H1 (cell line): ENCODE measurements around the gene TEX10. TPM values are rescaled to one million over a fixed set of nuclear protein-coding genes. Genes with fewer than 3 reads are reported as not detected.

Experiments used
- CTCF ChIA-PET: fragments of 300-600 bp; sonication (Branson Sonifier 250); formaldehyde crosslinking; loops from one replicate; lab custom pipeline; 2021; ENCODE audit not compliant: partially characterized antibody; lab: Charles Lee
- POLR2A ChIA-PET: fragments of 300-600 bp; sonication (Branson Sonifier 250); formaldehyde crosslinking; loops from one replicate; lab custom pipeline; 2021; ENCODE audit warnings: inconsistent platforms; ENCODE audit not compliant: partially characterized antibody; lab: Charles Lee
- DNase-seq, 2 experiments: peaks; one replicate each; pipeline versions ENCODE4 v3.0.0 to v3.0.0-alpha.2; 2010 to 2022; ENCODE audit warnings: low spot score in 2 of 2, low read depth in 1 of 2, mixed read lengths in 1 of 2
- FAIRE-seq: peaks from 2 replicates; lab custom pipeline; 2011; peaks lifted over from hg19 to GRCh38; lab: Jason Lieb, UNC
- H2AFZ ChIP-seq: 2 replicates; pipeline ENCODE4 v1.8.1; 2012; ENCODE audit warnings: low read length, inconsistent platforms
- H2AK5ac ChIP-seq: 2 replicates; pipeline ENCODE4 v1.6.1; 2013; ENCODE audit warnings: low read depth, low read length
- H2BK120ac ChIP-seq: replicated peaks from 2 replicates; pipeline ENCODE3; 2013; ENCODE audit warnings: low read depth, low read length, inconsistent platforms
- H2BK12ac ChIP-seq: 2 replicates; pipeline ENCODE4 v1.6.1; 2013; ENCODE audit warnings: low read depth, low read length
- H2BK15ac ChIP-seq: 2 replicates; pipeline ENCODE4 v1.6.1; 2013; ENCODE audit warnings: low read length
- H2BK20ac ChIP-seq: 2 replicates; pipeline ENCODE4 v1.6.1; 2013; ENCODE audit warnings: low read length
- H2BK5ac ChIP-seq: 2 replicates; pipeline ENCODE4 v1.6.1; 2013; ENCODE audit warnings: low read depth, low read length
- H3K14ac ChIP-seq: 2 replicates; pipeline ENCODE4 v1.6.1; 2013; ENCODE audit warnings: inconsistent platforms; ENCODE audit not compliant: insufficient read length
- H3K18ac ChIP-seq: 2 replicates; pipeline ENCODE4 v1.6.1; 2013; ENCODE audit warnings: low read length; ENCODE audit errors: extremely low read depth
- H3K23ac ChIP-seq: 2 replicates; pipeline ENCODE4 v1.6.1; 2013; ENCODE audit warnings: inconsistent platforms; ENCODE audit not compliant: insufficient read length
- H3K23me2 ChIP-seq: 2 replicates; pipeline ENCODE4 v1.6.1; 2013; ENCODE audit warnings: low read depth, low read length
- H3K27ac ChIP-seq: 2 replicates; pipeline ENCODE4 v1.6.1; 2011; ENCODE audit warnings: low read depth, low read length, inconsistent platforms
- H3K27me3 ChIP-seq, 4 experiments: replicated peaks in 1 of 4; 1 replicate in 1 of 4; 2 replicates in 3 of 4; pipeline versions ENCODE4 v1.6.1 to v1.8.1; 2011 to 2013; ENCODE audit warnings: low read length in 3 of 4, mild to moderate bottlenecking in 3 of 4, inconsistent platforms in 2 of 4, mixed read lengths in 2 of 4, moderate library complexity in 1 of 4; ENCODE audit not compliant: control insufficient read depth in 3 of 4, insufficient read depth in 3 of 4; ENCODE audit errors: extremely low read depth in 1 of 4
- H3K36me3 ChIP-seq, 4 experiments: 2 replicates each; pipeline versions ENCODE4 v1.6.1 to v1.8.1; 2011 to 2013; ENCODE audit warnings: mild to moderate bottlenecking in 4 of 4, low read length in 3 of 4, moderate library complexity in 2 of 4, control low read depth in 1 of 4, inconsistent platforms in 1 of 4; ENCODE audit not compliant: insufficient read depth in 4 of 4, control insufficient read depth in 2 of 4
- H3K4ac ChIP-seq: replicated peaks from 2 replicates; pipeline ENCODE3; 2013; ENCODE audit warnings: low read length, low read depth, mixed read lengths, inconsistent platforms; ENCODE audit not compliant: insufficient read length
- H3K4me1 ChIP-seq, 4 experiments: replicated peaks in 1 of 4; 1 replicate in 1 of 4; 2 replicates in 3 of 4; pipeline versions ENCODE4 v1.6.1 to v1.8.1; 2011 to 2013; ENCODE audit warnings: low read length in 3 of 4, inconsistent platforms in 2 of 4, mixed read lengths in 1 of 4; ENCODE audit not compliant: insufficient read depth in 4 of 4, control insufficient read depth in 3 of 4
- H3K4me2 ChIP-seq, 2 experiments: 2 replicates each; pipeline versions ENCODE4 v1.6.1 to v1.8.1; 2011 to 2013; ENCODE audit warnings: low read depth in 2 of 2, low read length in 2 of 2, control low read depth in 1 of 2, inconsistent platforms in 1 of 2, mild to moderate bottlenecking in 1 of 2; ENCODE audit not compliant: insufficient read depth in 1 of 2
- H3K4me3 ChIP-seq, 4 experiments: fragments of 200-600, 300-600 bp in 1 of 4; sonication (generic), shearing (Covaris generic), sonication (Bioruptor Twin) in 1 of 4; 2 replicates each; pipeline versions ENCODE4 v1.5.1 to v1.8.1; 2011 to 2016; ENCODE audit warnings: low read length in 4 of 4, low read depth in 3 of 4, control low read depth in 2 of 4, inconsistent platforms in 2 of 4, mild to moderate bottlenecking in 2 of 4, mixed read lengths in 1 of 4, moderate library complexity in 1 of 4; ENCODE audit not compliant: insufficient read depth in 2 of 4; ENCODE audit errors: extremely low read depth in 1 of 4
- H3K56ac ChIP-seq: replicated peaks from 2 replicates; pipeline ENCODE3; 2013; ENCODE audit warnings: low read depth, mild to moderate bottlenecking, mixed read lengths, low read length, inconsistent platforms; ENCODE audit not compliant: insufficient read length
- H3K79me1 ChIP-seq: 2 replicates; pipeline ENCODE4 v1.6.1; 2013; ENCODE audit warnings: low read depth, low read length, control low read depth
- H3K79me2 ChIP-seq, 2 experiments: 2 replicates each; pipeline versions ENCODE4 v1.6.1 to v1.8.1; 2012 to 2013; ENCODE audit warnings: low read length in 2 of 2, mild to moderate bottlenecking in 2 of 2, inconsistent platforms in 1 of 2; ENCODE audit not compliant: insufficient read depth in 2 of 2, control insufficient read depth in 1 of 2
- H3K9ac ChIP-seq, 4 experiments: replicated peaks in 1 of 4; 1 replicate in 1 of 4; 2 replicates in 3 of 4; pipeline versions ENCODE4 v1.6.1 to v1.8.1; 2011 to 2013; ENCODE audit warnings: low read depth in 3 of 4, low read length in 3 of 4, control low read depth in 2 of 4, mild to moderate bottlenecking in 2 of 4, moderate library complexity in 2 of 4, inconsistent platforms in 1 of 4; ENCODE audit errors: extremely low read depth in 1 of 4
- H3K9me3 ChIP-seq, 2 experiments: 2 replicates each; pipeline versions ENCODE4 v1.6.1 to v1.8.1; 2012 to 2013; ENCODE audit warnings: mild to moderate bottlenecking in 2 of 2, moderate library complexity in 2 of 2, control low read depth in 1 of 2, inconsistent platforms in 1 of 2, low read depth in 1 of 2, low read length in 1 of 2, mixed read lengths in 1 of 2; ENCODE audit not compliant: insufficient read depth in 2 of 2
- H4K20me1 ChIP-seq, 2 experiments: replicated peaks in 1 of 2; 2 replicates each; pipeline versions ENCODE3 to v1.8.1; 2011 to 2013; ENCODE audit warnings: inconsistent platforms in 2 of 2, low read length in 2 of 2, mild to moderate bottlenecking in 1 of 2; ENCODE audit not compliant: insufficient read depth in 2 of 2, control insufficient read depth in 1 of 2
- H4K5ac ChIP-seq: 2 replicates; pipeline ENCODE4 v1.6.1; 2013; ENCODE audit warnings: low read length, low read depth, mixed read lengths, inconsistent platforms; ENCODE audit not compliant: insufficient read length
- H4K8ac ChIP-seq: 2 replicates; pipeline ENCODE4 v1.8.0; 2013; ENCODE audit warnings: mild to moderate bottlenecking, moderate library complexity, low read length, inconsistent platforms; ENCODE audit not compliant: insufficient read depth; ENCODE audit errors: extremely low read depth
- H4K91ac ChIP-seq: replicated peaks from 2 replicates; pipeline ENCODE3; 2013; ENCODE audit warnings: low read length, mixed read lengths, inconsistent platforms; ENCODE audit not compliant: insufficient read length
- CBX5 ChIP-seq: fragments of 300-800, 300-1000 bp; sonication (generic); IDR thresholded peaks from 2 replicates; pipeline ENCODE4 v1.7.1; 2016; ENCODE audit warnings: antibody characterized with exemption, low read length, low read depth
- KDM1A ChIP-seq: fragments of 200-600, 300-600 bp; sonication (generic); IDR thresholded peaks from 2 replicates; pipeline ENCODE4 v1.7.1; 2016; ENCODE audit warnings: mild to moderate bottlenecking, low read length, borderline replicate concordance
- PHF8 ChIP-seq: fragments of 200-600 bp; sonication (generic); conservative IDR thresholded peaks from 2 replicates; pipeline ENCODE4 v1.7.1; 2012; ENCODE audit warnings: low read depth, mild to moderate bottlenecking, inconsistent platforms, low read length, moderate library complexity
- SUZ12 ChIP-seq: fragments of 200-600 bp; sonication (generic); IDR thresholded peaks from 2 replicates; pipeline ENCODE4 v1.6.1; 2012; ENCODE audit warnings: mild to moderate bottlenecking, inconsistent platforms, low read length, moderate library complexity, mixed read lengths
- TAF7 ChIP-seq: optimal IDR thresholded peaks from 2 replicates; pipeline ENCODE3; 2011; ENCODE audit warnings: low read depth, mild to moderate bottlenecking, inconsistent platforms, low read length, moderate library complexity, borderline replicate concordance
- WGBS, 2 experiments: shearing (Covaris generic) in 1 of 2; methylation state at CpG; one replicate each; pipeline versions ENCODE4 v1.1.6 to v1.1.7; 2013 to 2015; ENCODE audit warnings: low lambda C conversion rate in 2 of 2, mixed read lengths in 2 of 2, inconsistent platforms in 1 of 2, low coverage in 1 of 2, missing lambda C conversion rate in 1 of 2; ENCODE audit not compliant: insufficient replicate concordance in 2 of 2, insufficient coverage in 1 of 2, insufficient read length in 1 of 2; ENCODE audit errors: extremely low coverage in 1 of 2, missing lambda C conversion rate in 1 of 2; 5-methylcytosine and 5-hydroxymethylcytosine counted together
- polyA plus RNA-seq, 7 experiments: library from polyadenylated mRNA; depleted of rRNA in 3 of 7; stranded (reverse) in 5 of 7; unstranded in 2 of 7; fragments of >200 nt in 5 of 7; fragments of 200-250 nt in 2 of 7; gene quantifications; 1 replicate in 5 of 7; 2 replicates in 1 of 7; 4 replicates in 1 of 7; pipeline versions ENCODE4 v1.2.1 to v1.2.3, GENCODE V29; 2011 to 2013; ENCODE audit warnings: missing spikeins in 2 of 7, mixed read lengths in 2 of 7
- total RNA-seq: library from RNA; stranded (reverse); fragmentation: NEBNext Ultra II Directional; extraction: Animal tissue kit (Norgen Biotek cat#: 25700); gene quantifications from 2 replicates; pipeline ENCODE4 v1.2.1, GENCODE V29; 2021
- TF ChIP-seq, protein P1 (sequence below), 3 experiments: IDR thresholded peaks; 1 replicate in 2 of 3; 2 replicates in 1 of 3; pipeline versions ENCODE4 v1.5.1 to v1.6.1; 2011; ENCODE audit warnings: low read length in 3 of 3, mild to moderate bottlenecking in 3 of 3, inconsistent platforms in 2 of 3, low read depth in 1 of 3, moderate library complexity in 1 of 3; ENCODE audit not compliant: insufficient read depth in 1 of 3; ENCODE audit errors: control extremely low read depth in 1 of 3

TEX10 gene
- total and polyA plus RNA-seq, 2 of the 8 experiments (the other 6 are each of a cell fraction or from before 2014, with no cell fraction given) = 46.9 to 81.0 TPM

DNA sequence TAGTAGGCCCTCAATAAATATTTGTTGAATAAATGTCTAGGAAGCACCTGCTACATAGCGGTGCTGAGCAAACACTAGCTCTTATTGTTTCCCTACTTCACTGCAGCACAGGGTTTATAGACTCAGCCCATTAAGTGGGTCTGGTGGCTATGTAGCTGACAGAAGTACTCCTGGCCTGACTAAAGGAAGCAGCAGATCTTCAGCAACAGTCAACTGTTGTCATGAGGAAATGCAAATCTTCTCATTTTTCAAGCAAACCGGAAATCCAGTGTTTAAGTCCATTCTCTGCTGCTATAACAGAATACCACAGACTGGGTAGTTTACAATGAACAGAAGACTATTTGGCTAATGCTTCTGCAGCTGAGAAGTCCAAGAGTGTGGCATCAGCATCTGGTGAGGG, 2.8 kb upstream of the TEX10 start:
- no peak overlapping the region for H2AFZ ChIP-seq

More for the DNA sequence above, 2.8 kb upstream of the TEX10 start:
- no peak overlapping the region for H3K14ac ChIP-seq
- H4K8ac ChIP-seq = no peak overlapping the region
- peaks cover 0 to 7% (median 5%) of the 10 kb centered on the region in 4 experiments; a peak in 2 of 7 replicates for H3K4me1 ChIP-seq
- no peak overlapping the region for H3K56ac ChIP-seq
- FAIRE-seq (no peak), DNase-seq (no peak)
- H3K23ac ChIP-seq = no peak overlapping the region
- ChIA-PET CTCF (interaction anchor here (1.3 to 1.9 kb wide), 3 partner anchors 13 to 83 kb away, joined by 3 to 5 read pairs (median 3); no protein-coding TSS in a partner anchor), POLR2A (interaction anchor here (4.6 to 6.6 kb wide), 2 partner anchors 9 to 15 kb away, joined by 32 to 88 read pairs; no protein-coding TSS in a partner anchor)
- no peaks in the 10 kb centered on the region for H3K27me3 ChIP-seq
- no peak overlapping the region for H4K5ac ChIP-seq
- no peak overlapping the region for H3K27ac ChIP-seq
- no peaks in the 10 kb centered on the region; the same call in none of the 2 replicates for H3K79me1 ChIP-seq
- peaks cover 0 to 5% (median 3%) of the 10 kb centered on the region in 4 experiments; a peak in 3 of 8 replicates for H3K36me3 ChIP-seq
- no peak overlapping the region for H3K4me3 ChIP-seq
- no peak overlapping the region for H2AK5ac ChIP-seq
- H2BK12ac ChIP-seq = no peak overlapping the region
- peaks cover 15 to 35% of the 10 kb centered on the region in 2 experiments for H3K79me2 ChIP-seq
- H2BK120ac ChIP-seq = no peak overlapping the region
- no peak overlapping the region for H2BK20ac ChIP-seq
- 90% methylated on average over 2 of the region's 2 CpGs; no CpG with 5 or more reads in 1 of the 2 experiments for WGBS, 2 experiments
- H3K9ac ChIP-seq = no peak overlapping the region
- no peak overlapping the region for H3K4ac ChIP-seq
- peaks cover 9 to 13% of the 10 kb centered on the region in 2 experiments for H4K20me1 ChIP-seq
- H2BK15ac ChIP-seq = no peak overlapping the region
- H3K18ac ChIP-seq = no peak overlapping the region
- no peak overlapping the region for H2BK5ac ChIP-seq
- H3K4me2 ChIP-seq = no peak overlapping the region; a peak in 1 of 4 replicates
- TF ChIP-seq TAF7 = no peak
- no peak for TF ChIP-seq SUZ12
- no peak for TF ChIP-seq CBX5
- no peak for TF ChIP-seq PHF8
- TF ChIP-seq, protein P1, sequence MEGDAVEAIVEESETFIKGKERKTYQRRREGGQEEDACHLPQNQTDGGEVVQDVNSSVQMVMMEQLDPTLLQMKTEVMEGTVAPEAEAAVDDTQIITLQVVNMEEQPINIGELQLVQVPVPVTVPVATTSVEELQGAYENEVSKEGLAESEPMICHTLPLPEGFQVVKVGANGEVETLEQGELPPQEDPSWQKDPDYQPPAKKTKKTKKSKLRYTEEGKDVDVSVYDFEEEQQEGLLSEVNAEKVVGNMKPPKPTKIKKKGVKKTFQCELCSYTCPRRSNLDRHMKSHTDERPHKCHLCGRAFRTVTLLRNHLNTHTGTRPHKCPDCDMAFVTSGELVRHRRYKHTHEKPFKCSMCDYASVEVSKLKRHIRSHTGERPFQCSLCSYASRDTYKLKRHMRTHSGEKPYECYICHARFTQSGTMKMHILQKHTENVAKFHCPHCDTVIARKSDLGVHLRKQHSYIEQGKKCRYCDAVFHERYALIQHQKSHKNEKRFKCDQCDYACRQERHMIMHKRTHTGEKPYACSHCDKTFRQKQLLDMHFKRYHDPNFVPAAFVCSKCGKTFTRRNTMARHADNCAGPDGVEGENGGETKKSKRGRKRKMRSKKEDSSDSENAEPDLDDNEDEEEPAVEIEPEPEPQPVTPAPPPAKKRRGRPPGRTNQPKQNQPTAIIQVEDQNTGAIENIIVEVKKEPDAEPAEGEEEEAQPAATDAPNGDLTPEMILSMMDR (IDR thresholded peaks at IDR 0.05; ENCODE audit: control extremely low read depth in 1 of 3, insufficient read depth in 1 of 3, low read depth in 1 of 3, low read length in 3 of 3) = no peak
- TF ChIP-seq KDM1A = no peak
- H3K9me3 ChIP-seq = 0 out of 4 replicates have a peak, but pooled peaks cover 3 to 4% of the 10 kb centered on the region in 2 experiments
- peaks cover 3% of the 10 kb centered on the region; the same call in 1 of the 2 replicates for H3K23me2 ChIP-seq
- H4K91ac ChIP-seq = no peak overlapping the region
